ENCODE results near the gene CNTNAP2. TPM values are rescaled to one million over a fixed set of nuclear protein-coding genes. Genes with fewer than 3 reads are reported as not detected.

CNTNAP2 gene
- total RNA-seq, 1 donor from 2014 or later = 9.2 TPM

GRCh38 chr7:147412109-147412508 lies 1295.5 kb downstream of the CNTNAP2 start:
- no peak overlapping the region for H3K4me3 ChIP-seq (ENCODE audit: low read depth, low read length)
- TF ChIP-seq CTCF (conservative IDR thresholded peaks at IDR 0.05; ENCODE audit: low read depth, low read length) = no peak
- DNase-seq (ENCODE audit: low read depth) = no peak

GRCh38 chr7:147412782-147413556 lies 1296.4 kb downstream of the CNTNAP2 start:
- DNase-seq (ENCODE audit: low read depth) = no peak
- H3K4me3 ChIP-seq (ENCODE audit: low read depth, low read length) = no peak overlapping the region
- no peak for TF ChIP-seq CTCF (conservative IDR thresholded peaks at IDR 0.05; ENCODE audit: low read depth, low read length)

GRCh38 chr7:147413557-147413870 lies 1296.9 kb downstream of the CNTNAP2 start:
- TF ChIP-seq CTCF (conservative IDR thresholded peaks at IDR 0.05; ENCODE audit: low read depth, low read length) = no peak
- no peak overlapping the region for H3K4me3 ChIP-seq (ENCODE audit: low read depth, low read length)
- DNase-seq (ENCODE audit: low read depth) = no peak

- TF ChIP-seq CTCF (conservative IDR thresholded peaks at IDR 0.05; ENCODE audit: low read depth, low read length) = no peak
- DNase-seq (ENCODE audit: low read depth) = no peak
- H3K4me3 ChIP-seq (ENCODE audit: low read depth, low read length) = no peak overlapping the region
Observed at GRCh38 chr7:147415991-147416390, 1299.4 kb downstream of the CNTNAP2 start.

GRCh38 chr7:147418966-147419365 lies 1302.4 kb downstream of the CNTNAP2 start:
- no peak for DNase-seq (ENCODE audit: low read depth)
- no peak for TF ChIP-seq CTCF (conservative IDR thresholded peaks at IDR 0.05; ENCODE audit: low read depth, low read length)
- H3K4me3 ChIP-seq (ENCODE audit: low read depth, low read length) = no peak overlapping the region

- no peak overlapping the region for H3K4me3 ChIP-seq (ENCODE audit: low read depth, low read length)
- no peak for DNase-seq (ENCODE audit: low read depth)
- no peak for TF ChIP-seq CTCF (conservative IDR thresholded peaks at IDR 0.05; ENCODE audit: low read depth, low read length)
Observed at GRCh38 chr7:147423875-147424274, 1307.3 kb downstream of the CNTNAP2 start.

GRCh38 chr7:147428075-147428474 lies 1311.5 kb downstream of the CNTNAP2 start:
- DNase-seq (ENCODE audit: low read depth) = no peak
- no peak overlapping the region for H3K4me3 ChIP-seq (ENCODE audit: low read depth, low read length)
- no peak for TF ChIP-seq CTCF (conservative IDR thresholded peaks at IDR 0.05; ENCODE audit: low read depth, low read length)
